Transverse colon (tissue), 4 donors: ENCODE results near the gene PTPRC. TPM values are rescaled to one million over a fixed set of nuclear protein-coding genes. Genes with fewer than 3 reads are reported as not detected.

ENCODE experiments used
- DNase-seq: peaks from one replicate; pipeline ENCODE4 v3.0.0-alpha.2; 2019
- H3K27ac ChIP-seq, 4 donors: fragments of 200-600 bp; sonication (generic); 2 replicates each; pipeline ENCODE4 v1.5.1; 2016 to 2018; ENCODE audit warnings: inconsistent platforms in 4 of 4
- H3K27me3 ChIP-seq: fragments of 200-600 bp; sonication (generic); 2 replicates; pipeline ENCODE4 v1.5.1; 2017; ENCODE audit warnings: inconsistent platforms
- H3K36me3 ChIP-seq, 4 donors: fragments of 200-600 bp; sonication (generic); 2 replicates each; pipeline ENCODE4 v1.5.1; 2017 to 2019; ENCODE audit warnings: inconsistent platforms in 4 of 4
- H3K4me1 ChIP-seq, 4 donors: fragments of 200-600 bp; sonication (generic); 2 replicates each; pipeline ENCODE4 v1.5.1; 2017 to 2020; ENCODE audit warnings: inconsistent platforms in 4 of 4
- H3K4me3 ChIP-seq, 4 donors: fragments of 200-600 bp; sonication (generic); 1 replicate in 1 of 4; 2 replicates in 3 of 4; pipeline versions ENCODE4 v1.5.1 to v1.6.1; 2017 to 2019; ENCODE audit warnings: inconsistent platforms in 4 of 4
- H3K9me3 ChIP-seq, 2 donors: fragments of 200-600 bp; sonication (generic); 2 replicates each; pipeline ENCODE4 v1.5.1; 2017 to 2019; ENCODE audit warnings: inconsistent platforms in 2 of 2
- EP300 ChIP-seq: sonication (generic); formaldehyde crosslinking; IDR thresholded peaks from one replicate; pipeline ENCODE4 v1.6.1; 2017; ENCODE audit warnings: antibody characterized with exemption, low read depth
- POLR2A ChIP-seq: fragments of 450-650 bp; IDR thresholded peaks from one replicate; pipeline ENCODE4 v1.6.1; 2016; ENCODE audit warnings: antibody characterized with exemption, mild to moderate bottlenecking, moderate library complexity
- POLR2AphosphoS5 ChIP-seq, 3 donors: sonication (generic); formaldehyde crosslinking; IDR thresholded peaks; one replicate each; pipeline ENCODE4 v1.6.1; 2016; ENCODE audit warnings: antibody characterized with exemption in 3 of 3
- WGBS, 2 donors: methylation state at CpG; one replicate each; pipeline ENCODE4 v1.1.5; 2018; ENCODE audit warnings: low coverage in 1 of 2; 5-methylcytosine and 5-hydroxymethylcytosine counted together
- in situ Hi-C, 4 donors: fragments of 200-750 bp; cut with MboI; loops; one replicate each; pipeline versions ENCODE4 v1.15.0 to v1.15.1; 2017; ENCODE audit warnings: low sequenced_read_pairs in 3 of 4, low pct_ligation_motif_present in 1 of 4, low pct_unique_long_range_greater_than_20kb in 1 of 4
- intact Hi-C: fragments of 100-400 bp; cut with DNase I; formaldehyde crosslinking; loops from one replicate; pipeline ENCODE4 v1.15.1; 2023; ENCODE audit warnings: low total_unique reads
- total RNA-seq, 4 donors: library from RNA; depleted of rRNA; stranded (reverse); fragments of >200 nt; gene quantifications; one replicate each; pipeline ENCODE4 v1.1.0, GENCODE V29; 2016
- TF ChIP-seq, protein P1 (sequence below), 5 experiments: fragments of 200-600 bp in 3 of 5; fragments of 450-650 bp in 2 of 5; sonication (generic) in 3 of 5; IDR thresholded peaks; 1 replicate in 2 of 5; 2 replicates in 3 of 5; pipeline ENCODE4 v1.5.1; 2016 to 2017; ENCODE audit warnings: antibody characterized with exemption in 5 of 5, inconsistent platforms in 3 of 5, mild to moderate bottlenecking in 2 of 5, moderate library complexity in 1 of 5

PTPRC gene
- total RNA-seq, 4 donors from 2014 or later = 6.4 to 50.7 (median 25.6) TPM

DNA sequence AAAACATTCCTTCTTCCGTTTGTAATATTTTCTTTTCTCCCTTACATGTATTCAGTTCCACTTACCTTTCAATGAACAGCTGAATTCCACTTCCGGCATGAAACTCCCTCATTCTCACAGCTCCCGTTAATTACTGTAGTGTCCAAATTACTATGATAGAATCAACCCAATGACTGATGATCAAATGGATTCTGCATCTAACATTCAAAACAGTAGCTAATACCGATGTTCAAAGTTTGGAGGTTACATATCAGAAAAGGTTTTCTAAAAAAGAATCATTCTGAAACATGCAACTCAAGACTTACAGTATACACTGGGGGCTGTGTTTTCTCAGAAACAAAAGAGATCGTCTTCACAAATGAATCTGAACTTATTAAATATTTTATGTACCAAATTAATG is 77.2 kb downstream of the PTPRC start:
- no peaks in the 10 kb centered on the region for H3K9me3 ChIP-seq
- no peak for TF ChIP-seq POLR2A
- TF ChIP-seq, protein P1, sequence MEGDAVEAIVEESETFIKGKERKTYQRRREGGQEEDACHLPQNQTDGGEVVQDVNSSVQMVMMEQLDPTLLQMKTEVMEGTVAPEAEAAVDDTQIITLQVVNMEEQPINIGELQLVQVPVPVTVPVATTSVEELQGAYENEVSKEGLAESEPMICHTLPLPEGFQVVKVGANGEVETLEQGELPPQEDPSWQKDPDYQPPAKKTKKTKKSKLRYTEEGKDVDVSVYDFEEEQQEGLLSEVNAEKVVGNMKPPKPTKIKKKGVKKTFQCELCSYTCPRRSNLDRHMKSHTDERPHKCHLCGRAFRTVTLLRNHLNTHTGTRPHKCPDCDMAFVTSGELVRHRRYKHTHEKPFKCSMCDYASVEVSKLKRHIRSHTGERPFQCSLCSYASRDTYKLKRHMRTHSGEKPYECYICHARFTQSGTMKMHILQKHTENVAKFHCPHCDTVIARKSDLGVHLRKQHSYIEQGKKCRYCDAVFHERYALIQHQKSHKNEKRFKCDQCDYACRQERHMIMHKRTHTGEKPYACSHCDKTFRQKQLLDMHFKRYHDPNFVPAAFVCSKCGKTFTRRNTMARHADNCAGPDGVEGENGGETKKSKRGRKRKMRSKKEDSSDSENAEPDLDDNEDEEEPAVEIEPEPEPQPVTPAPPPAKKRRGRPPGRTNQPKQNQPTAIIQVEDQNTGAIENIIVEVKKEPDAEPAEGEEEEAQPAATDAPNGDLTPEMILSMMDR (IDR thresholded peaks at IDR 0.05) = no peak
- no peak for TF ChIP-seq EP300
- no peak for TF ChIP-seq POLR2AphosphoS5 (IDR thresholded peaks at IDR 0.05)
- H3K27me3 ChIP-seq = no peaks in the 10 kb centered on the region
- H3K4me3 ChIP-seq = no peak overlapping the region
- no peak overlapping the region for H3K27ac ChIP-seq
- no peaks in the 10 kb centered on the region for H3K36me3 ChIP-seq
- DNase-seq = no peak
- in situ Hi-C loops (no loop called here), intact Hi-C loops (no loop called here)
- 72 to 88% methylated on average over 5 of the region's 5 CpGs for WGBS, 2 donors
- H3K4me1 ChIP-seq = no peaks in the 10 kb centered on the region

DNA sequence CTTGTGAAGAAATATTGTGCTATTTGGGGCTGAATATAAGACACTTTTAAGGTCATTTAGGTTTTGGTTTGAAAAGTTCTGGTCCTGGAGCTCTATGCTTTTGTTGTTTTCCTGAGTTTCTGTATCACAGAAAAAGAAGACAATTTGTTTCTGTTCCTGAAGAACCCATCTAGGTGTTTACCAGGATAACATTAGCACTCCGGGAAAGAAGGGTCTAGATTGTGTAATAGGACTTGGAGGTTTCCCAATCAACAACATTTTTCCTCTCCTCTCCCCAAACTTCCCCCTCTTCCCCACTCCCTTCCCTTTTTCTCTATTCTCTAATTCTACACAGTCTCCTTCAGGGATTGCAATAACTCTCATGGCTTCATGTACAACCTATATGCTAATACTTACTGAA is 78.7 kb downstream of the PTPRC start:
- TF ChIP-seq, protein P1 (IDR thresholded peaks at IDR 0.05) = no peak
- TF ChIP-seq POLR2AphosphoS5 (IDR thresholded peaks at IDR 0.05) (no peak), POLR2A (no peak), EP300 (no peak)
- intact Hi-C loops = no loop called here
- 68% methylated on average over 1 of the region's 1 CpG for WGBS, 2 donors

DNA sequence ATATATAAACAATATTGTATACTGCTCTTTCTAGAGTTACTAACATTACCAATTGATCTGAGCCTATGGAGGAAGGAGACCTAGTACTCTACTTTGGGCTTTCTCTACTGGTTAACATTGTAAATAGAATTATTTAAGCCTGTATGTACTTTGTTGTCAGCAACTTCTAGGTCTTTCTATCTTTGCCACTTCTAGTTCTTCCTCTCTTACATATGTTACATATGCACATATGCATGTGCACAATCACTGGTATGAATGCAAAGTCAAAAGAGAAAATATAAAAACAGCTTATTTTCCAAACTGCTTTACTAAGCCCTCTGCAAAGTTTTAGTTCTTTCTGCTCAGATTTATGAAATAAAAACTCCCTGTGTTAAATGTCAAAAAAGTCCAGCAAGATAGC is 84.3 kb downstream of the PTPRC start:
- DNase-seq = no peak
- in situ Hi-C loops (no loop called here), intact Hi-C loops (no loop called here)
- no peaks in the 10 kb centered on the region for H3K4me1 ChIP-seq
- no peak overlapping the region for H3K4me3 ChIP-seq
- H3K9me3 ChIP-seq = no peaks in the 10 kb centered on the region
- TF ChIP-seq POLR2AphosphoS5 (IDR thresholded peaks at IDR 0.05) (no peak), EP300 (no peak), POLR2A (no peak)
- TF ChIP-seq, protein P1 (IDR thresholded peaks at IDR 0.05) = no peak
- H3K27ac ChIP-seq = no peak overlapping the region
- H3K27me3 ChIP-seq = no peaks in the 10 kb centered on the region
- H3K36me3 ChIP-seq = peaks cover 0 to 2% (median 0%) of the 10 kb centered on the region in 4 donors

More for the DNA sequence above, 78.7 kb downstream of the PTPRC start:
- Histone ChIP-seq H3K9me3 (no peaks in the 10 kb centered on the region), H3K4me3 (no peak overlapping the region), H3K27ac (no peak overlapping the region), H3K27me3 (no peaks in the 10 kb centered on the region), H3K4me1 (no peaks in the 10 kb centered on the region), H3K36me3 (peaks cover 0 to 2% (median 0%) of the 10 kb centered on the region in 4 donors)
- in situ Hi-C loops = no loop called here
- no peak for DNase-seq

DNA sequence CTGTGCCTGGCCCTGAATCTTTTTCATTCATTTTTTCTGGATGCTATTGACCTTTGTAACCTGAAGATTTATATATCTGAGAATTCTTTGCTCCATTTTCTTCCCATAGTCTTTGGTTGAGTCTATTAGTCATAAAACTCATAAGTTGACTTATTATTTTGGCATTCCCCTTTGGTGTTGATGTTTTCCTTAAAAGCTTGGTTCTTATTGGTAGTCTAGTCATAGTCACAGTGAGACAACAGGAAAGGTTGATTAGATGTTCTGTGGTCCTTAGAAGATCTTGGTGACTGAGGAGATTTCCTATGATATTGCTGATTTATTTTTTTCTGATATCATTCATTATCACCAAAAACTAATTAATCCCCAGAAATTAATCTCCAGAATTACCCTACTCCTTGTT is 86.2 kb downstream of the PTPRC start:
- intact Hi-C loops (no loop called here), in situ Hi-C loops (no loop called here)
- H3K4me3 ChIP-seq = no peak overlapping the region
- H3K4me1 ChIP-seq = no peaks in the 10 kb centered on the region
- H3K27ac ChIP-seq = no peak overlapping the region
- TF ChIP-seq POLR2AphosphoS5 (IDR thresholded peaks at IDR 0.05) = no peak
- no peak for TF ChIP-seq EP300
- no peaks in the 10 kb centered on the region for H3K27me3 ChIP-seq
- peaks cover 0 to 2% (median 0%) of the 10 kb centered on the region in 4 donors for H3K36me3 ChIP-seq
- no peak for DNase-seq
- no peaks in the 10 kb centered on the region for H3K9me3 ChIP-seq

DNA sequence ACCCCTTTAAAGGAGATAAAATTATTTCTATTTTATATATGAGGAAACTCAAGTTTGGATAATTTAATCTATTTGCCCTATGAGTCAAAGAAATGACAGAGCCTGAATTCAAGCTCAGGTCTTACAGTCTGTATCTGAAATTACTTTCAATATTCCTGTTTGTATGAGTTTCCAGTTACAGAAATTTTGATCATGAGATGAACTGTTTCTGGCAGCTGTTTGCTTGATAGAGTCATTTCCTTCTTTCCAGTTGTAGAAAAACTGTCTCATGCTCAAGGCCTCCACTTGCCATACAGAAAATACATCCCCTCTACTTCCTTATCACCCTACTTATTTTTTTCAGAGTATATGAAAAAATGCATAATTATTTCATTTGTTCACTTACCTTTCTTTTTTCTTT is 87.6 kb downstream of the PTPRC start:
- intact Hi-C loops (no loop called here), in situ Hi-C loops (no loop called here)
- H3K27me3 ChIP-seq = no peaks in the 10 kb centered on the region
- TF ChIP-seq, protein P1 (IDR thresholded peaks at IDR 0.05) = no peak
- no peak for TF ChIP-seq POLR2A
- TF ChIP-seq POLR2AphosphoS5 (IDR thresholded peaks at IDR 0.05) = no peak
- no peak for TF ChIP-seq EP300
- peaks cover 0 to 2% (median 0%) of the 10 kb centered on the region in 4 donors for H3K36me3 ChIP-seq
- no peak overlapping the region for H3K27ac ChIP-seq
- H3K9me3 ChIP-seq = no peaks in the 10 kb centered on the region
- no peak overlapping the region for H3K4me3 ChIP-seq
- DNase-seq = no peak
- no peaks in the 10 kb centered on the region for H3K4me1 ChIP-seq
